GM19328 (cell line): ENCODE data around the gene ANKRD40CL.
"Not testable (repeated sequence)": the region's sequence is repeated elsewhere in the genome, so short reads cannot be mapped to it uniquely, and the experiment has no call there.

ENCODE experiments used
- ATAC-seq: cut with Tn5 transposase; IDR thresholded peaks from one replicate; pipeline ENCODE4 v1.9.1; 2021; ENCODE audit warnings: mild to moderate bottlenecking, moderate library complexity; ENCODE audit not compliant: unreplicated experiment

Gene ANKRD40CL

GRCh38 chr17:50767446-50767845 is at the start of gene ANKRD40CL:
ANKRD40CL (minus strand) TSS chr17:50767518; CDS start chr17:50766913, 605 bp downstream.
- no peak for ATAC-seq

- no peak for ATAC-seq
Observed at GRCh38 chr17:50816271-50816670, 49.0 kb upstream of the ANKRD40CL start.

GRCh38 chr17:50815400-50815799 is 48.1 kb upstream of the ANKRD40CL start:
- ATAC-seq: no peak

- ATAC-seq: no peak
Observed at GRCh38 chr17:50813583-50813982, 46.3 kb upstream of the ANKRD40CL start.

- ATAC-seq: no peak
Observed at GRCh38 chr17:50808888-50809287, 41.6 kb upstream of the ANKRD40CL start.

GRCh38 chr17:50808413-50808812 is 41.1 kb upstream of the ANKRD40CL start:
- ATAC-seq: no peak

GRCh38 chr17:50807675-50808074 is 40.4 kb upstream of the ANKRD40CL start:
- ATAC-seq: no peak

GRCh38 chr17:50807009-50807408 is 39.7 kb upstream of the ANKRD40CL start:
- no peak for ATAC-seq

- no peak for ATAC-seq
Observed at GRCh38 chr17:50806141-50806643, 38.9 kb upstream of the ANKRD40CL start.

GRCh38 chr17:50805486-50805885 is 38.2 kb upstream of the ANKRD40CL start:
- ATAC-seq: no peak

- not testable (repeated sequence) for ATAC-seq
Observed at GRCh38 chr17:50804749-50805475, 37.6 kb upstream of the ANKRD40CL start.

GRCh38 chr17:50803676-50804075 is 36.4 kb upstream of the ANKRD40CL start:
- no peak for ATAC-seq

- ATAC-seq: no peak
Observed at GRCh38 chr17:50802609-50803571, 35.6 kb upstream of the ANKRD40CL start.

- ATAC-seq: no peak
Observed at GRCh38 chr17:50800196-50800700, 32.9 kb upstream of the ANKRD40CL start.

GRCh38 chr17:50799582-50799981 is 32.3 kb upstream of the ANKRD40CL start:
- no peak for ATAC-seq

GRCh38 chr17:50798424-50799288 is 31.3 kb upstream of the ANKRD40CL start:
- ATAC-seq: no peak

- no peak for ATAC-seq
Observed at GRCh38 chr17:50797135-50797810, 30.0 kb upstream of the ANKRD40CL start.

- ATAC-seq: no peak
Observed at GRCh38 chr17:50794361-50794760, 27.0 kb upstream of the ANKRD40CL start.

- no peak for ATAC-seq
Observed at GRCh38 chr17:50793007-50793406, 25.7 kb upstream of the ANKRD40CL start.

GRCh38 chr17:50792132-50792531 is 24.8 kb upstream of the ANKRD40CL start:
- ATAC-seq: no peak
